ENCODE results near the gene CACNA1I.
"Not testable (repeated sequence)": the region's sequence is repeated elsewhere in the genome, so short reads cannot be mapped to it uniquely, and the experiment has no call there.

Gene CACNA1I

GRCh38 chr22:39724390-39724789, 153.8 kb downstream of the CACNA1I start:
- DNase-seq = no peak

DNA sequence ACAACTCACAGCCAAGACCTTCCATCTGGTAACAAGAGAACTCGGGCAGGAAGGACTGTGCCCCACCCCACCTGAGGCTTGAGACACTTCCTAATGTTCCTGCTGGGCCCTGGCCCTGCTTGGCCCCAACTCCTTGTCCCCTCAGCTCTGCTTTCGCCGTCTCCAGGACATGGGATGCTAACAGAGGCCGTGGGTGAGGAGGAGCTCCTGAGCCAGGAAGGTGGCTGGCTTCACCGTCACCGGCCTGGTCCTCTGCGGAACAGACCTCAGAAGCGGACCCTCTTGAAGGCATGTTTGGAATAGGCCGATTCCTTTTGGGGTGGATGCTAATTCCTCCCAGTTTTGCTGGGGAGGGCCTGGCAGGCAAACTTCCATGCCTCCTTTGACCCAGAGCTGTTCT, 154.3 kb downstream of the CACNA1I start:
- no peak for DNase-seq

GRCh38 chr22:39725351-39726035, 154.9 kb downstream of the CACNA1I start:
- no peak for DNase-seq

- no peak for DNase-seq
Observed at GRCh38 chr22:39727541-39727940, 157.0 kb downstream of the CACNA1I start.

- DNase-seq = no peak
Observed at GRCh38 chr22:39728236-39728860, 157.8 kb downstream of the CACNA1I start.

DNA sequence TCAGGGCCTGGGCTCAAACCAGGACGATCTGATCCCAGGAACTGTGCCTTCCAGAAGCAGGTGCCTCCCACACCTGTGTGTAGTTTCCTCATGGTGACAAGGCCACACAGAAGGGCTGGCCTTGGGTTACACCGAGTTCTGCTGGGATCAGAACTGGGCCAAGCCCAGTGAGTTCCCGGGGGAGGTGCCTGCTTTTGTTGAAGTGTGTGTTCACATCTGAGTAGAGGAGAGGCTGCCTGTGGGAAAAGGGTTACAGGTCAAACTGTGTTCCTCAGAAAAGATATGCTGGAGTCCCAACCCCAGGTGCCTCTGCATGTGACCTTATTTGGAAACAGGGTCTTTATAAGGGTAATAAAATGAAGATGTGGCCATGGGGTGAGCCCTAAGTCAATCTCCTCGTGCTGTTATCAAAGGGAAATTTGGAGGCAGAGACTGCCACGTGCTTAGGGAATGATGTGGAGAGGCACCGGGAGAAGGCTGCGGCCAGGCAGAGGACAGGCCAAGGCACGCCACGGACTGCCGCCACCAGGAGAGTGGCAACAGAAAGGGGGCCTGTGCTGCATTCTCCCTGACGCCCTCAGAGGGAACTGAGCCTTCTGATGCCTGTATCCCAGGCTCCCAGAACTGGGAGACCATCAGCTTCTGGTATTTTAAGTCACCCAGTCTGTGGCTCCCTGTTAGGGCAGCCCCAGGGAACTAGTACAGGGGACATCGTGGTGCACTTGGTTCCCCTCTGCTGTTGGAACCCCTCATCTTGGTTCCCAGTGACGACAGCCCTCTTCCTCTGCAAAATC, 158.8 kb downstream of the CACNA1I start:
- DNase-seq = no peak

GRCh38 chr22:39731481-39731880, 160.9 kb downstream of the CACNA1I start:
- no peak for DNase-seq

- DNase-seq = no peak
Observed at GRCh38 chr22:39731881-39732555, 161.5 kb downstream of the CACNA1I start.

GRCh38 chr22:39732625-39733024, 162.1 kb downstream of the CACNA1I start:
- no peak for DNase-seq

DNA sequence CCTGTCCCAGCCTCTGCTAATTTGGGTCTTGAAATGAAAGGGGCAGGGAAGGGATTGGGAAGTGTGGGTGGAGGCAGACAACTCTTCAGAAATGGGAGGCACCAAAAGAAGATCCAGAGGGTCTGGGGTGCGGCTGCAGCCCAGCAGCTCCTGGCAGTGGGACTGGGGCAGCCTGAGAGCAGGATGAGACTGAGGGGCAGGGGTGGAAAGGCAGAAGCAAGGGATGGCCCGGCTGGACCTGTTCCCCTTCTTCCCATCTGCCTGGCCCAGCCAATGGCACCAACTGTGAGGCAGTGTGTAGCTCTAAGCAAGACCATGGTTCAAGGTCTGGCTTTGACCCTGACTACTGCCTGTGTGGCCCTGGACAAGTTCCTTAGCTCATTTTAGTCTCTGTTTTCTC, 162.6 kb downstream of the CACNA1I start:
- DNase-seq = no peak

DNA sequence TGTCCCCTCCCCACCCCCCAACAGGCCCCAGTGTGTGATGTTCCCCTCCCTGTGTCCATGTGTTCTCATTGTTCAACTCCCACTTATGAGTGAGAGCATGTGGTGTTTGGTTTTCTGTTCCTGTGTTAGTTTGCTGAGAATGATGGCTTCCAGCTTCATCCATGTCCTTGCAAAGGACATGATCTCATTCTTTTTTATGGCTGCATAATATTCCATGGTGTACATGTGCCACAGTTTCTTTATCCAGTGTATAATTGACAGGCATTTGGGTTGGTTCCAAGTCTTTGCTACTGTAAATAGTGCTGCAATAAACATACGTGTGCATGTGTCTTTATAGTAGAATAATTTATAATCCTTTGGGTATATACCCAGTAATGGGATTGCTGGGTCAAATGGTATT, 163.5 kb downstream of the CACNA1I start:
- DNase-seq = not testable (repeated sequence)

DNA sequence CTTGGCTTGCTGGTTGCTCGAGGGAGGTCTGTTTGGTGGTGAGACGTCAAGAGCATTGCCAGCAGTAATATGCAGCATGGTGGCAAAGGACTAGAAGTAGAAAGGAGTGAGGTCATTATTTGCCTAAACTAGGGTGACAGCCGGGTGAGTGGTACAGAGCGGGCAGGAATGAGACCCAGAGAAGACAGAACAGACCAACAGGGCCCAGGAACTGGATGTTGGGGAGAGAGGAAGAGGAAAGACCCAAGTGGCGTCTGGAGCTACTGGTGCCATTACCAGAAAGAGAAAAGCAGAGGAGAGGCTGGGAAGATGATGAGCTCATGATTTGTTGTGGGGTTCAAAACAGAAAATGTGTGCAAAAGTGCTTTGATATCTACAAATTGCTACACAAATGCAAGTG, 164.3 kb downstream of the CACNA1I start:
- DNase-seq = no peak

GRCh38 chr22:39735776-39736175, 165.2 kb downstream of the CACNA1I start:
- DNase-seq = no peak

DNA sequence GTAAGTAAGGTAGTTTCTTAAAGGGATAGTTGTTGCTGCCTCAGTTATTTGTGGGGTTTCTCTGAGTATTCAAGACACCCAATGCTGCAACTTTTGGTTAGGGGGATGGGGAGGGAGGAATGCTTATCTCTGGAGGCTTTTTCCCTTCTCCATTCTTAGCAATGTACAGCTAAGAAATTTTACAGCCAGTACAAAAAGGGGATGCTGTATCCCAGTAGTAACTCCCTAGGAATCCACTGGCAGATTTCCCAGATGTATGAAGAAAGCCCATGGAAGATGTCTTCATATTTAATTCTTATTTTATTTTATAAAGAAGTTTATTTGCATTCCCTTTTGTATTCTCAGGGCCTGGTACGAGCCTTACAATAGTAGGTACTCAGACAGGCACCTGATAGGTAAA, 168.2 kb downstream of the CACNA1I start:
- DNase-seq = no peak
